IMR-90 (cell line): ENCODE results near the gene ZFPM1. TPM values are rescaled to one million over a fixed set of nuclear protein-coding genes. Genes with fewer than 3 reads are reported as not detected.

Source experiments
- ATAC-seq: fragments of 200-7000 bp; cut with Tn5 transposase; 2 replicates; pipeline ENCODE4 v1.9.1; 2020; ENCODE audit warnings: low read depth, mild to moderate bottlenecking, moderate library complexity
- BruUV-seq: library from RNA; stranded (reverse); fragments of 400-500 nt; replicated peaks from 2 replicates; lab custom pipeline; 2021; lab: Mats Ljungman, UMichigan
- CTCF ChIA-PET: fragments of 300-600 bp; formaldehyde crosslinking; extraction: SDS; loops from one replicate; lab custom pipeline; 2021; ENCODE audit warnings: antibody characterized with exemption; lab: Yijun Ruan, JAX
- POLR2A ChIA-PET: fragments of 300-600 bp; sonication (Branson Sonifier 250); formaldehyde crosslinking; loops from one replicate; lab custom pipeline; 2022; ENCODE audit warnings: antibody characterized with exemption; ENCODE audit not compliant: unreplicated experiment; lab: Charles Lee
- DNase-seq: peaks from one replicate; pipeline ENCODE4 v3.0.0; 2013
- H2AFZ ChIP-seq: replicated peaks from 2 replicates; pipeline ENCODE3; 2013; ENCODE audit warnings: low read length, mild to moderate bottlenecking; ENCODE audit not compliant: poor library complexity
- H2AK5ac ChIP-seq: 2 replicates; pipeline ENCODE4 v1.6.1; 2013; ENCODE audit warnings: low read depth, low read length, inconsistent platforms
- H2AK9ac ChIP-seq: replicated peaks from 2 replicates; pipeline ENCODE3; 2013; ENCODE audit warnings: mild to moderate bottlenecking, low read depth, low read length, moderate library complexity; ENCODE audit not compliant: poor library complexity
- H2BK120ac ChIP-seq: 2 replicates; pipeline ENCODE4 v1.6.1; 2013; ENCODE audit warnings: low read depth, low read length, inconsistent platforms
- H2BK15ac ChIP-seq: 3 replicates; pipeline ENCODE4 v1.6.1; 2013; ENCODE audit warnings: low read depth, low read length, inconsistent platforms
- H2BK20ac ChIP-seq: 2 replicates; pipeline ENCODE4 v1.6.1; 2013; ENCODE audit warnings: low read depth, mild to moderate bottlenecking, inconsistent platforms, low read length, moderate library complexity
- H2BK5ac ChIP-seq: 2 replicates; pipeline ENCODE4 v1.6.1; 2013; ENCODE audit warnings: mild to moderate bottlenecking, low read depth, low read length, inconsistent platforms; ENCODE audit not compliant: poor library complexity, severe bottlenecking
- H3K14ac ChIP-seq: replicated peaks from 2 replicates; pipeline ENCODE4 v1.6.1; 2013; ENCODE audit warnings: low read depth, low read length, inconsistent platforms
- H3K18ac ChIP-seq: 2 replicates; pipeline ENCODE4 v1.6.1; 2013; ENCODE audit warnings: low read depth, low read length, control low read depth
- H3K23ac ChIP-seq: 2 replicates; pipeline ENCODE4 v1.6.1; 2013; ENCODE audit warnings: low read depth, low read length, inconsistent platforms
- H3K27ac ChIP-seq: 2 replicates; pipeline ENCODE4 v1.5.1; 2013; ENCODE audit warnings: mild to moderate bottlenecking, control low read depth, low read length; ENCODE audit not compliant: insufficient read depth
- H3K27me3 ChIP-seq: 2 replicates; pipeline ENCODE4 v1.6.1; 2013; ENCODE audit warnings: low read length; ENCODE audit not compliant: control insufficient read depth, insufficient read depth
- H3K36me3 ChIP-seq: 2 replicates; pipeline ENCODE4 v1.6.1; 2013; ENCODE audit warnings: low read length, mixed read lengths; ENCODE audit not compliant: control insufficient read depth, insufficient read depth
- H3K4ac ChIP-seq: 2 replicates; pipeline ENCODE4 v1.6.1; 2013; ENCODE audit warnings: low read depth, low read length, inconsistent platforms
- H3K4me1 ChIP-seq: 2 replicates; pipeline ENCODE4 v1.6.1; 2013; ENCODE audit warnings: low read length, mixed read lengths; ENCODE audit not compliant: control insufficient read depth, insufficient read depth
- H3K4me2 ChIP-seq: 2 replicates; pipeline ENCODE4 v1.6.1; 2013; ENCODE audit warnings: low read depth, mild to moderate bottlenecking, control low read depth, low read length, moderate library complexity
- H3K4me3 ChIP-seq: 2 replicates; pipeline ENCODE4 v1.5.1; 2013; ENCODE audit warnings: low read depth, mild to moderate bottlenecking, control low read depth, low read length, moderate library complexity; ENCODE audit not compliant: insufficient read depth
- H3K56ac ChIP-seq: 2 replicates; pipeline ENCODE4 v1.6.1; 2013; ENCODE audit warnings: low read length, inconsistent platforms; ENCODE audit not compliant: insufficient read depth; ENCODE audit errors: extremely low read depth
- H3K79me1 ChIP-seq, 2 experiments: 2 replicates each; pipeline ENCODE4 v1.6.1; 2013; ENCODE audit warnings: low read length in 2 of 2, inconsistent platforms in 1 of 2, low read depth in 1 of 2
- H3K9ac ChIP-seq: 2 replicates; pipeline ENCODE4 v1.6.1; 2013; ENCODE audit warnings: low read depth, low read length, control low read depth
- H3K9me1 ChIP-seq: 2 replicates; pipeline ENCODE4 v1.6.1; 2013; ENCODE audit warnings: low read length, inconsistent platforms; ENCODE audit not compliant: insufficient read depth
- H3K9me3 ChIP-seq: 2 replicates; pipeline ENCODE4 v1.6.1; 2013; ENCODE audit warnings: low read length; ENCODE audit not compliant: control insufficient read depth, insufficient read depth
- H4K20me1 ChIP-seq: 2 replicates; pipeline ENCODE4 v1.6.1; 2013; ENCODE audit warnings: low read length, inconsistent platforms; ENCODE audit not compliant: insufficient read depth
- H4K5ac ChIP-seq: 2 replicates; pipeline ENCODE4 v1.6.1; 2013; ENCODE audit warnings: mild to moderate bottlenecking, low read depth, low read length, control low read depth
- H4K8ac ChIP-seq, 2 experiments: 2 replicates each; pipeline ENCODE4 v1.6.1; 2013; ENCODE audit warnings: low read depth in 2 of 2, low read length in 2 of 2, control low read depth in 1 of 2, inconsistent platforms in 1 of 2
- H4K91ac ChIP-seq: 2 replicates; pipeline ENCODE4 v1.6.1; 2013; ENCODE audit warnings: low read depth, low read length, inconsistent platforms; ENCODE audit not compliant: insufficient read depth
- MXI1 ChIP-seq: IDR thresholded peaks from 2 replicates; pipeline ENCODE4 v1.6.1; 2012; ENCODE audit warnings: low read depth, mild to moderate bottlenecking, low read length, moderate library complexity, borderline replicate concordance
- WGBS, 2 experiments: methylation state at CpG; one replicate each; pipeline versions ENCODE4 v1.1.5 to v1.1.7; 2013; ENCODE audit warnings: missing lambda C conversion rate in 2 of 2; ENCODE audit not compliant: insufficient read length in 1 of 2; ENCODE audit errors: extremely low coverage in 2 of 2; 5-methylcytosine and 5-hydroxymethylcytosine counted together
- dilution Hi-C: fragments of 300-500 bp; cut with HindIII; formaldehyde crosslinking; loops from one replicate; pipeline ENCODE4 v1.14.3; 2018; ENCODE audit warnings: low sequenced_read_pairs; ENCODE audit not compliant: unreplicated experiment
- in situ Hi-C: fragments of 300-500 bp; cut with MboI; formaldehyde crosslinking; loops from 3 replicates; pipeline ENCODE4 v1.14.3; 2019; ENCODE audit warnings: low sequenced_read_pairs, inconsistent platforms, mixed read lengths
- intact Hi-C: fragments of 100-400 bp; cut with micrococcal nuclease; formaldehyde crosslinking; loops from 2 replicates; pipeline ENCODE4 v1.10.0; 2022
- polyA plus RNA-seq, 3 experiments: library from polyadenylated mRNA; depleted of rRNA; stranded (reverse); fragments of >200 nt; gene quantifications; 2 replicates each; pipeline ENCODE4 v1.2.3, GENCODE V29; 2012; ENCODE audit warnings: low replicate concordance in 1 of 3
- total RNA-seq: library from RNA; depleted of rRNA; stranded (reverse); fragments of >200 nt; gene quantifications from 2 replicates; pipeline ENCODE4 v1.2.3, GENCODE V29; 2012

Gene ZFPM1
- total and polyA plus RNA-seq, 2 of the 4 experiments (the other 2 are of a cell fraction): 0.36 to 1.1 TPM

DNA sequence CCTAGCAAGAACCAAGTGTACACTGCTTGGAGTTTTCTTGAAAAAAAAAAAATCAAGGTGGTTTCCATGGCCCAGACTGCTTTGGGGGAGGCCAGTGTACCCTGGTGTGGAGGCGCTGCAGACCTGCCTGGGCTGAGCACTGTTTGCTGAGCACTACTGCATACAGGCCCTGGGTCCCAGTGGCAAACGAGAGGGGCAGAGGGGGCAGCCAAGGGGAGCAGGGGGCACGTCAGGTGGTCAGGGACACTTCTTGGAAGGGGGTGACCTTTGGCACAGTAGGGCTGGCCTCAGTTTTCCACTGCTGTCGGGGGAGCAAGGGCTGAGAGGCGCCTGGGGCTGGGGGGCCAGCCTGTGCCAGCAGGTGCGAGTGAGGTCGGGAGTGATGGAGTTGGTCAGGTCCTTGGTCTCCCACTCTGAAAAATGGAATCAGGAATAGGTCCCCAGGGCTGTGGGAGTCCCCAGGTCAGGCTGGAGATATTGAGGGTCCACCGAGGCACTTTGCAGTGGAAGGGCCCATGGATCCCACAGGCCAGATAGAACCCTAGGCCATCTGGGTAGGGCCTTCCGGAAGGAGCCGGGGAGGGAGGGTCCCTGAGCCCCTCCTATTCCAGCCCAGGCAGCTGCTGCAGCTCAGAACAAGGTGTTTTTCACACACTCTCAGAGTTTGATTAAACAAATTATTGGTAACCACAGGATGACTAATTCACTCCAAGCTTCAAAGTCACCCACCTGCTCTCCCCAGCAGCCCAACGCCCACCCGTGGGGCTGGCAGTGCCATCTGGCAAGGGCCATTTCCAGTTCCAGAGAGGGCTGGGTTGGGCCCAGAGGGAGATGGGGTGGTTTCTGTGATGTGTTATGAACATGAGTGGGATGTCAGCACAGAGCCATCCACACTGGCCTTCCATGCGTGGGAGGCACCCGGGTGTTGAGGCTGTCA, 3.5 kb downstream of the ZFPM1 start:
- H2BK120ac ChIP-seq: no peak overlapping the region
- WGBS, 2 experiments: 90% methylated on average over 6 of the region's 14 CpGs; no CpG with 5 or more reads in 1 of the 2 experiments
- H3K4me1 ChIP-seq: peaks cover 17% of the 10 kb centered on the region
- H3K56ac ChIP-seq: peak overlapping the region; percentile 3; the same call in 1 of the 2 replicates
- H3K27me3 ChIP-seq: no peaks in the 10 kb centered on the region
- no peak overlapping the region for H2BK5ac ChIP-seq
- no peak overlapping the region for H3K18ac ChIP-seq
- ChIA-PET CTCF (no interaction called here), POLR2A (no interaction called here)
- H3K4ac ChIP-seq: no peak overlapping the region
- no peaks in the 10 kb centered on the region for H3K36me3 ChIP-seq
- H4K20me1 ChIP-seq: peaks cover 63% of the 10 kb centered on the region
- peak overlapping the region; percentile 35; the same call in 1 of the 2 replicates for H3K23ac ChIP-seq
- no peak for ATAC-seq
- no peaks in the 10 kb centered on the region for H3K9me3 ChIP-seq
- dilution Hi-C loops (no loop called here), intact Hi-C loops (no loop called here), in situ Hi-C loops (no loop called here)
- H4K91ac ChIP-seq: no peak overlapping the region
- H3K4me3 ChIP-seq: peak overlapping the region; percentile 55; the same call in 1 of the 2 replicates
- H3K4me2 ChIP-seq: peak overlapping the region; percentile 89
- H2AK9ac ChIP-seq: peak overlapping the region; percentile 90
- H2BK20ac ChIP-seq: no peak overlapping the region
- peak overlapping the region; percentile 9; the same call in 1 of the 2 replicates for H2AK5ac ChIP-seq
- peak overlapping the region in 1 of 2 experiments; percentile 47; a peak in 1 of 4 replicates for H4K8ac ChIP-seq
- no peak overlapping the region for H2BK15ac ChIP-seq
- no peak for TF ChIP-seq MXI1
- peaks cover 23 to 55% of the 10 kb centered on the region in 2 experiments for H3K79me1 ChIP-seq
- H3K9ac ChIP-seq: no peak overlapping the region
- peaks cover 10% of the 10 kb centered on the region for H3K9me1 ChIP-seq
- H3K27ac ChIP-seq: no peak overlapping the region
- H2AFZ ChIP-seq: peak overlapping the region; percentile 81
- no peak overlapping the region for H4K5ac ChIP-seq
- H3K14ac ChIP-seq: peak overlapping the region; percentile 34; the same call in 1 of the 2 replicates
- DNase-seq: no peak
- BruUV-seq: no TSS peak
